Muscle of arm (tissue), 12 donors: ENCODE measurements around the gene LSM4. TPM values are rescaled to one million over a fixed set of nuclear protein-coding genes. Genes with fewer than 3 reads are reported as not detected.
A peak's percentile ranks its signal among the peaks of the same experiment; 100 is the strongest.

Experiments
- DNase-seq: peaks from one replicate; pipeline ENCODE4 v3.0.0-alpha.2; 2013
- polyA plus RNA-seq, 12 donors: library from polyadenylated mRNA; unstranded; fragments of 120-200 nt; gene quantifications; one replicate each; pipeline ENCODE4 v1.2.1, GENCODE V29; 2013; ENCODE audit not compliant: insufficient read length in 12 of 12

LSM4 gene
- polyA plus RNA-seq, 12 donors: 71.8 to 123 (median 76.6) TPM; not detected in 1

- DNase-seq: no peak
These were observed 27.8 kb downstream of the LSM4 start for GRCh38 chr19:18295034-18295451.

GRCh38 chr19:18294467-18294864, 28.4 kb downstream of the LSM4 start:
- no peak for DNase-seq

- DNase-seq: no peak
These were observed 29.0 kb downstream of the LSM4 start for GRCh38 chr19:18293642-18294466.

GRCh38 chr19:18292810-18293641, 29.9 kb downstream of the LSM4 start:
- DNase-seq: peak; percentile 89

GRCh38 chr19:18292462-18292809, 30.4 kb downstream of the LSM4 start:
- DNase-seq: no peak

GRCh38 chr19:18291590-18292461, 31.1 kb downstream of the LSM4 start:
- peak; percentile 86 for DNase-seq

- DNase-seq: no peak
These were observed 31.8 kb downstream of the LSM4 start for GRCh38 chr19:18291019-18291524.

GRCh38 chr19:18290302-18291018, 32.4 kb downstream of the LSM4 start:
- DNase-seq: no peak

GRCh38 chr19:18289471-18290301, 33.2 kb downstream of the LSM4 start:
- DNase-seq: no peak

- no peak for DNase-seq
These were observed 34.8 kb downstream of the LSM4 start for GRCh38 chr19:18287836-18288772.

GRCh38 chr19:18286973-18287635, 35.8 kb downstream of the LSM4 start:
- no peak for DNase-seq

GRCh38 chr19:18284712-18285360, 38.0 kb downstream of the LSM4 start:
- no peak for DNase-seq

- DNase-seq: no peak
These were observed 39.5 kb downstream of the LSM4 start for GRCh38 chr19:18283338-18283737.

GRCh38 chr19:18282788-18283141, 40.1 kb downstream of the LSM4 start:
- no peak for DNase-seq

GRCh38 chr19:18282021-18282787, 40.7 kb downstream of the LSM4 start:
- peak; percentile 90 for DNase-seq

GRCh38 chr19:18281082-18282020, 41.5 kb downstream of the LSM4 start, which contains the start of gene JUND:
Gene JUND, minus strand, starts transcription at chr19:18281622. Its CDS starts 138 bp downstream, at chr19:18281484.
- peak; percentile 98 for DNase-seq
